DMS79 (cell line): Measurements from ENCODE around the gene STN1.
"Not testable (repeated sequence)": the region's sequence is repeated elsewhere in the genome, so short reads cannot be mapped to it uniquely, and the experiment has no call there.

Experiments used
- DNase-seq: peaks from one replicate; lab custom pipeline; 2025; lab: John Stamatoyannopoulos, UW

Gene STN1

DNA sequence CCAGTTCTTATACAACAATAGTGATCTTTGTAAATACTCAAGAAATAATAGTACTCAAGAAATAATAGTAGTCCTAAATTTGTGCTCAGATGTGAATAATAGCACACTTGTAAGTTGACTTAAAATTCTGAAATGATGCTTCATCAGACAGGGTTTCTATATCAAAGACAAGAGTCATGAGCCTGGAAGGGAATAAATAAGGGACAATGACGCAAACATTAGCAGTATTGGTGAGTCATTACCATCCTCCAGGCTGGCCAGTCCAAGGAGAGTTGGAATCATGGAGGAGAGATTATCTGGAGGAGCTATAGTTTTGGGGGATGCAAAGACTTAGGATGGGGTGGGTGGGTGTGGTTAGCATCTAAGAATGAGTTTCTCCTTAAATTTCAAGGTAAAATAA is 56.5 kb downstream of the STN1 start:
- DNase-seq, result no peak

GRCh38 chr10:103859161-103860086 is 58.6 kb downstream of the STN1 start:
- no peak for DNase-seq

- no peak for DNase-seq
These were observed 59.6 kb downstream of the STN1 start for GRCh38 chr10:103858360-103858759.

DNA sequence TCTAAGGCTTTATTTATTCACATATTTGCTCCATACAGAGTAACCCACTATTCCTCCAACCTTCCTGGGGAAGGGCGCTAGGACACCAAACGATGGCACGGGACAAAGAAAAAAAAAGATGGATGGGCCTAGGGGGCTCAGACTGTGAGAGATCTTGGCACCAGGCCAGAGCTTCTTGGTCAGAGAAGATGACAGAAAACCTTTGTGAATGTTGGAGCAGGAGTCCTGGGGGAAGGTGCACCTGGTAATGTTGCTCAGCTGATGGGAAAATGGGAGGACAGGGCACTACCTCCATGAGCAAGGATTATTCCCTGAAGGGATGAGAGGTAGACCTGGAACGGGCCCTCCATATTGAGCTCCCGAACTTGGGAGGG is 61.2 kb downstream of the STN1 start:
- DNase-seq, result no peak

- no peak for DNase-seq
These were observed 61.9 kb downstream of the STN1 start for GRCh38 chr10:103855852-103856796.

GRCh38 chr10:103855424-103855823 is 62.6 kb downstream of the STN1 start, which contains the start of gene SH3PXD2A:
Gene SH3PXD2A, minus strand, starts transcription at chr10:103855576. Its CDS starts 310 bp downstream, at chr10:103855266.
- no peak for DNase-seq

GRCh38 chr10:103854686-103855391 is 63.1 kb downstream of the STN1 start:
- DNase-seq, result no peak

DNA sequence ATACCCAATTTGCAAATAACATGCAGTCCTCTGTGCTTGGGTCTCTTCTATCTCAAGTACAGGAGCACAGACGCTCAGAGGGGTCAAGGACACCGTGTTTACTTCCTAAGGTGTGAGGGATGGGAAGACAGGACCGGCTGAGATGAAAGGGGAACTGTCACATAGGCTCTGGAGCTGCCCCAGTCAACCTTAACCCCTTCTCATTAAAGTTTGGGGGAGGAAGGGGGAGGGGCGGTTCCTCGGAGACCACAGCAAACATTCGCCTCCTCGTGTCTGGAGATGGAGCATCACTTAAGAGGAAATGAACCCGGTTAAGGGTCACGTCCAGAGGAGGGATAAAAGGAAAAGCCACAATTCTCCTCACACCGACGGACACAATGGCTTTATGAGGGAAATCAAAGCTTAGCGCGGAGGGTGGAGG is 63.7 kb downstream of the STN1 start:
- no peak for DNase-seq

DNA sequence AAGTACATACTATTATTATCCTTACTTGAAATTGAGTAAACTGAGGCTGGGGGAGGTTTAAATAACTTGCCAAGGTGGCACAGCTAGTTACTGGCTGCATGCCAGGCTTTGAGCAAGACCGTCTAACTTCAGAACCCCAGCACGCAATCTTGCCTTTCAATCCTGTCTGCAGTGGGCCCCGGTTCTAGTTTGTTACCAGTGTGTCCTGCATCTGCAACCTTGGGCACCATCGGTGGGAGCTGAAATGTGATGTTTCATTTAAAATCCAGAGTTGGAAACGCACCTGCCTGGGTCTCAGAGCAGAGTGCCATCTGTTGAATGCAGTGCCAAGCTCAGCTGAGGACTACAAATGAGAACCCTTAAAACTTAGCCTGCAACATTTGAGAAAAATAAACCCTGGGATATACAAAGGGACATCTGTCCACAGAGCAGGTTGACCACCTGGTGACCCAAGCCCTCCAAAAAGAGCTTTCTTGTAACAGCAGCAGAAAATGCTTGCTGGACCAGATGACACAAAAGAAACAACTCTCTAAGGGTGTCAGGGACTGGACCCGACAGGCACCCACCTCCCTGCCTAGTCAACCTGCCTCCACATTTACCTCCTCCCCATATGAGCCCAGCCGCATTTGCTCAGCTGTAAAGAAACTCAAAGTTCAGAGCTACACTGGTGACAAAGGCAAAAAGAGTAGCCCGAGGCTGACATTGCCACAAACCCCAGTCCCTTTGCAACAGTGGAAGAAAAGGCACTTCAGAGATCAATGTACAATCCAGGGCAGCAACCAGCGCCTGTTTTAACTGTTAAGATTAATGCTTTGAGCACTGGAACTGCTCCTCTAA is 64.3 kb downstream of the STN1 start:
- DNase-seq, result no peak

GRCh38 chr10:103852856-103853255 is 65.1 kb downstream of the STN1 start:
- no peak for DNase-seq

GRCh38 chr10:103852189-103852711 is 65.7 kb downstream of the STN1 start:
- no peak for DNase-seq

DNA sequence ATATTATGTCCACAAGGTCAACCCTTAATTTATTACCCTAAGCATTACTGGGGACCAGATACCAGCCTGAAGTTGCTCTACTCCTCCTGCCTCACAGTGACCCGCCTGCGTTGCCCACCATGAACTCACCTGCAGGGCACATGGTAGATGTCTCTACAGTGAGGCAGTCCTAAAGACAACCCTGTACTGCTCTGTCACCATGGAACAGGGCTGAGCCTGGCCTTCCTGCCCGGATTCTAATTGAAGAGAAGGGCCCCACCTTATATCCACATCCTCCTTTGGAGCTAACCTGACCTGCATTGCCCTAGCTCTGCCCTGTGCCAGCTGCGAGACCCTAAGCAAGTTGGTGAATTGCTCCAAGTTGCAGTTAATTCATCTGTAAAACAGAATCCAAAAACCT is 66.7 kb downstream of the STN1 start:
- no peak for DNase-seq

DNA sequence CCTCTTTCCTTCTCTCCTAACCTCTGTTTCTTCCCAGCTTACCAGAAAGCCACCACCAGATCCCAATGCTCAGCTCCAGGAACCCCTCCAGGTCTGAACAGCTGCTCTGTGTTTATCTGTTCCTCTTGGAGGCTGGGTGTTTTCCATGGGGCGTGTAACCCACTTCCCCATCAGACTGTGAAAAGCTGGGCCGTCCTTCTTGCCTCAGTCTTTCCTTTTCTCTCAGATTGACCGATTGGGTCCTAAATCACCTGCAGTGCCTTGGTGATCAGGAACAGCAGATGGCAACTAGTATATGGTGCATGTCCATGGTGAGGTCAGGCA is 67.5 kb downstream of the STN1 start:
- no peak for DNase-seq

DNA sequence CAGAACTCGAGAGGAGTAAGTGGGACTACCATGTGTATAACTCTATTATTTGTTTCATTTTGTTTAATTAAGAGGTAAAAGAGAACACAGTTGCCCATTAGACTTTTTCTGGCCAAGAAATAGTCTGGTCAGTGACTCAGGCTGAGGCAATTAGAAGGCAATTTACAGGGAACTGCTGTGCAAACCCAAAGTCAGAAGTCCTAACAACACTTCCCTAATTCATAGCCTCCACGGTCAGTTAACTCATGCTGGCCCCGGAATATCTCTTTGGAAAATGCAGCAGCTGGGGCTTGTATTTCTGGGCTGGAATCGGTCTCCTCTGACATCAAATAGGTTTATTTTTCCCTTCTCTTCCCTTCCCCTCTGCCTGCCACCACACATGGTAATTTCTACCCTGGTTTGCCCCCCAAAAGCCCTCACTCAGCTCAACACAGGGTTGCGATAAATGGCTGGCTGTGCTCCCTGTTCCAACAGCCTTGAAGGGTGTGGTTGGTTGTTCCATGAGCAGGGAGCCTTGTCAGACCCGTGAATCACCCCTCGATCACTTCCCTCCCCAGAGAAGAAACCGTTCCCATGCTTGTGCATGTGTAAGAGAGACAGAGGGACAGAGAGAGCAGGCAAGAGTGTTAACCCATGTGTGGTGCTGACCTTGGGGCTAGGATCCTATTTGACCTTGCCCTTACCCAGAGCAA is 68.0 kb downstream of the STN1 start:
- DNase-seq, result no peak

- no peak for DNase-seq
These were observed 68.6 kb downstream of the STN1 start for GRCh38 chr10:103849212-103849877.

DNA sequence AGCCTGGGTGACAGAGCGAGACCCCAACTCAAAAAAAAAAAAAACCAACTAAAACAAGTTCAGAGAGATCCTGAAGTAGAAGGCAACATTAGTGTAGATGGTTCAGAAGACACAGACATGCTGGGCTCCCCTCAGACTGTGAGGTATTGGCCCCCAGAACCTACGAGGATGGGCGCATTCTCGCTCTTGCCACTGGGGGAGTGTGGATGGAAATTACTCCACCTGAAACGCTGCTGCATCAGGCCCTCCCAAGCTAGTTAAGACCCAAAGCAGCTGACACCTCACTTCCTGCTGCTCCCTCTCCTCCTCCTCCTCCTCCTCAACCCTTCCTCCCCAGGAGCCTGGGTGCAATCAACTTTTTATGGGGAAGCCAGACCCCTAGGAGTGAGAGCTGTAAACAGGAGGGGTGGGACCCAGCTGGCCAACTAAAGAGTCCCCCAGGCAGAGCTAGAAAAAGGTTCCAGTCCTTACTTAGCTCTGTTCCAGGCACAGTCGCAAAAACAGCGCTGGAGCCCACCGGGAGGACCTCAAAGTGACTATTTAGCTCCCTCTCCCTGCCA is 70.0 kb downstream of the STN1 start:
- no peak for DNase-seq

- no peak for DNase-seq
These were observed 70.6 kb downstream of the STN1 start for GRCh38 chr10:103847346-103847745.

- no peak for DNase-seq
These were observed 72.0 kb downstream of the STN1 start for GRCh38 chr10:103845972-103846371.

DNA sequence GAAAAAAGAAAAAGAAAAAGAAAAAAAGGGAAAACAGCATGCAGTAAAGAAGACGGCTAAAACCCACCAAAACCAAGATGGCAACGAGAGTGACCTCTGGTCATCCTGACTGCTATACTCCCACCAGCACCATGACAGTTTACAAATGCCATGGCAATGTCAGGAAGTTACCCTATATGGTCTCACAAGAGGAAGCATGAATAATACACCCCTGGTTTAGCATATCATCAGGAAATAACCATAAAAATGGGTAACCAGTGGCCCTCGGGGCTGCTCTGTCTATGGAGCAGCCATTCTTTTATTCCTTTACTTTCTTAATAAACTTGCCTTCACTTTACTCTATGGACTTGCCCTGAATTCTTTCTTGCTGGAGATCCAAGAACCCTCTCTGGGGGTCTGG is 72.6 kb downstream of the STN1 start:
- DNase-seq, result not testable (repeated sequence)
